ENCODE results near the gene SDHAF1. TPM values are rescaled to one million over a fixed set of nuclear protein-coding genes. Genes with fewer than 3 reads are reported as not detected.

The SDHAF1 gene
- total RNA-seq, 1 experiment from 2014 or later, result 16.0 TPM

DNA sequence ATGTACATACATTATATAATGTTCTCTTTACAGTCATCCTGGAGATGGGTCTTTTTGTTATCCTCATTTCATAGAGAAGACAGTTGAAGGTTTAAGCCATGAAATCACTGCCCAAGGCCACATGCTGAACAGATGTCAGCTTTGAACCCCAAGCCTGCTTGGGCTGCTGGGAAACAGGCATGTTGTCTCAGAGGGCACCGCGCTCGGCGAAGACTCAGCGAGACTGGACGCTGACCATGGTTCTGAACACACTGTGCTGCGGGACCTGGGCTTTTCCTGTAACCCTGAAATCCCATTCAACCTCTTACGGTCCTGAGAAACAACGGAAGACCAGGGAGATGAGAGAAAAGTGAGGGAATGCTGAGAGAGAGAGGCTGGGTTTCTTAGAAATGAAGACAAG is 31.5 kb upstream of the SDHAF1 start:
- H3K9me3 ChIP-seq (ENCODE audit: control insufficient read depth, low read depth, low read length), result no peaks in the 10 kb centered on the region
- H3K9ac ChIP-seq (ENCODE audit: extremely low read depth, insufficient read length, low read length), result no peak overlapping the region
- H3K4me1 Mint-ChIP-seq, result no peaks in the 10 kb centered on the region
- peak; percentile 76 for DNase-seq
- no CpG with 5 or more reads among the region's 9 CpGs for WGBS (ENCODE audit: extremely low coverage, insufficient read length, low lambda C conversion rate)
- H3K4me1 ChIP-seq (ENCODE audit: insufficient read depth, low read length), result no peaks in the 10 kb centered on the region
- H3K23me2 ChIP-seq (ENCODE audit: insufficient read length, low read depth, low read length, poor library complexity, severe bottlenecking), result no peaks in the 10 kb centered on the region
- H3K79me1 ChIP-seq (ENCODE audit: insufficient read depth, low read depth, low read length, poor library complexity, severe bottlenecking), result no peaks in the 10 kb centered on the region
- no peak overlapping the region for H3K56ac ChIP-seq (ENCODE audit: insufficient read length, low read depth, low read length)
- H3K79me2 ChIP-seq (ENCODE audit: insufficient read depth, low read length), result no peaks in the 10 kb centered on the region
- no peak overlapping the region for H4K5ac ChIP-seq (ENCODE audit: insufficient read length, low read depth, low read length)
- TF ChIP-seq, protein P1, sequence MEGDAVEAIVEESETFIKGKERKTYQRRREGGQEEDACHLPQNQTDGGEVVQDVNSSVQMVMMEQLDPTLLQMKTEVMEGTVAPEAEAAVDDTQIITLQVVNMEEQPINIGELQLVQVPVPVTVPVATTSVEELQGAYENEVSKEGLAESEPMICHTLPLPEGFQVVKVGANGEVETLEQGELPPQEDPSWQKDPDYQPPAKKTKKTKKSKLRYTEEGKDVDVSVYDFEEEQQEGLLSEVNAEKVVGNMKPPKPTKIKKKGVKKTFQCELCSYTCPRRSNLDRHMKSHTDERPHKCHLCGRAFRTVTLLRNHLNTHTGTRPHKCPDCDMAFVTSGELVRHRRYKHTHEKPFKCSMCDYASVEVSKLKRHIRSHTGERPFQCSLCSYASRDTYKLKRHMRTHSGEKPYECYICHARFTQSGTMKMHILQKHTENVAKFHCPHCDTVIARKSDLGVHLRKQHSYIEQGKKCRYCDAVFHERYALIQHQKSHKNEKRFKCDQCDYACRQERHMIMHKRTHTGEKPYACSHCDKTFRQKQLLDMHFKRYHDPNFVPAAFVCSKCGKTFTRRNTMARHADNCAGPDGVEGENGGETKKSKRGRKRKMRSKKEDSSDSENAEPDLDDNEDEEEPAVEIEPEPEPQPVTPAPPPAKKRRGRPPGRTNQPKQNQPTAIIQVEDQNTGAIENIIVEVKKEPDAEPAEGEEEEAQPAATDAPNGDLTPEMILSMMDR (conservative IDR thresholded peaks at IDR 0.05), result no peak
- no peak overlapping the region for H2AFZ ChIP-seq (ENCODE audit: low read length)
- H2BK5ac ChIP-seq (ENCODE audit: insufficient read length, low read length), result no peak overlapping the region
- H3K27me3 Mint-ChIP-seq (ENCODE audit: low read depth), result peaks cover 51% of the 10 kb centered on the region
- H3K18ac ChIP-seq (ENCODE audit: insufficient read length, low read depth, low read length), result no peak overlapping the region
- no peaks in the 10 kb centered on the region; a peak in 1 of 5 replicates for H3K9me3 Mint-ChIP-seq
- H3K4me2 ChIP-seq (ENCODE audit: insufficient read depth, insufficient read length, low read length), result no peak overlapping the region
- H3K27ac ChIP-seq (ENCODE audit: insufficient read length, low read depth, low read length), result no peak overlapping the region
- no peak overlapping the region for H4K91ac ChIP-seq (ENCODE audit: insufficient read length, low read depth, low read length)
- H3K27me3 ChIP-seq (ENCODE audit: insufficient read depth, low read length), result peaks cover 9% of the 10 kb centered on the region
- H4K8ac ChIP-seq (replicated peaks; ENCODE audit: insufficient read length, low read depth, low read length), result no peak overlapping the region
- H2AK5ac ChIP-seq (ENCODE audit: insufficient read length, low read length), result no peak overlapping the region
- H2BK15ac ChIP-seq (ENCODE audit: low read depth, low read length), result no peak overlapping the region
- no peaks in the 10 kb centered on the region for H3K36me3 Mint-ChIP-seq (ENCODE audit: insufficient read depth in 1 of 3, low read depth in 3 of 3)
- no peak overlapping the region for H3K14ac ChIP-seq (ENCODE audit: insufficient read depth, low read length)
- H4K20me1 ChIP-seq (ENCODE audit: control insufficient read depth, insufficient read depth, insufficient read length), result peaks cover under 1% of the 10 kb centered on the region
- no peak overlapping the region for H3K4me3 Mint-ChIP-seq
- H3K27ac Mint-ChIP-seq, result no peak overlapping the region
- H3T11ph ChIP-seq (ENCODE audit: low read length), result no peak overlapping the region
- H2BK12ac ChIP-seq (ENCODE audit: insufficient read length, low read depth, low read length), result no peak overlapping the region
- H3K23ac ChIP-seq (ENCODE audit: insufficient read length, low read depth, low read length), result no peak overlapping the region
- no peak overlapping the region for H2BK120ac ChIP-seq (ENCODE audit: low read depth, low read length, poor library complexity, severe bottlenecking)
- H3K4ac ChIP-seq (ENCODE audit: low read depth, low read length), result no peak overlapping the region
- H2BK20ac ChIP-seq (ENCODE audit: low read depth, low read length, poor library complexity, severe bottlenecking), result no peak overlapping the region

Measured in H9 (cell line).